Hematopoietic multipotent progenitor cell treated with erythropoietin and hydrocortisone succinate and interleukin-3 and kit ligand, for 17 days (in vitro differentiated cells): ENCODE measurements around the gene NBEA.

ENCODE experiments used
- DNase-seq: peaks from one replicate; pipeline ENCODE4 v3.0.0-alpha.2; 2015; ENCODE audit warnings: low spot score

The NBEA gene

DNA sequence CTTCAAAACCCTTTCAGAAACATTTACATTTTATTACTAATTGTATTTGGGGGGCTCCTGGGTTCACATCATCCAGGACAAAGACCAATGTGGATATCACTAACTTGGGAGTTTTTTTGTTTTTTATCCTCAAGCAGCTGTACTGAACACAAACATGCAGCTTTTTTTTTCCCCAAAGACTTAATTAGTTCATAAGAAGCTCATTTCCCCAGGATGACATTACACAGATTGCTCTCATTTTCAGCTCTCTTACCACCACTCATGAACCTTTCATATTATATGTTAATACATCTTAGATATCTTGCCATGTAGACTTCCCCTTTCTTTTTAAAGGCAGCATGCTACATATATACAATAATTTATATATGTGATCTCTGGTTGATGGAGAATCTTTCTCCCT is 653.1 kb downstream of the NBEA start:
- no peak for DNase-seq

- no peak for DNase-seq
Observed at GRCh38 chr13:35596321-35597030, 654.4 kb downstream of the NBEA start.

DNA sequence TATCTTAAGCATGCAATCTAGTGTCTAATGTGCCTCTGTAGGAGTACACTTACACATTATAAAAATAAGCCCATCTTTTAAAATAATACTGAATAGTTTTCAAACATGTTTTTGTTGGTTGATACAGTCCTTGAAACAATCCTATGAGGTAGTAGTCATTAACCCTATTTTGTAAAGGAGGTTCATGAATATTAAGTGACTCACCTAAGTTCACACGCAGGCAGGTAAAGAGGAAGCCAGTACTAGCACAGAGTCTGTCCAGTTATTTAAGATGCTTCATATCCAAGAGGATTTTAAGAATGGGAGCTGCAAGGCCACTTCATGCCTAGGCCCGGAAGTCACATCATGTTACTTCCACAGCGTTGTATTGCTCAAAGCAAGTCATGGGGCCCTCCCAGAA is 655.4 kb downstream of the NBEA start:
- no peak for DNase-seq

DNA sequence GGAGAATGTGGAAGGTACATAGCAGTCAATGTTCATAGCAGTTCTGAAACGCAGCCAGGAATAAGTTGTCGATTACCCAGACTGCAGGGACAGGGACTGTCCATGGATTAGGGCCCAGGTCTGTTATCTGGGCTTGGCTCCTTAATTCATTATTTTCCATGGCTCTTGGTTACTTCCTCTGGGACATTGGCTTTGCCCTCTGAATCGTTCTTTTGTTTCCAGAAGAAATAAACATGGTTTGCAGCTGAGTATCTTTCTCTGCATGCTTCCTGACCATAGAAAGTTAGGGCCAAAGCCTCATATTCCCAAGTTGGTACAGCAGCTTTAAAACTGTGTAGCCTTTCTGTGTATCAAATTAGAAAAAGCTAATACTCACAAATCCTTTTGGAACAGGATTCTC is 656.2 kb downstream of the NBEA start:
- no peak for DNase-seq

DNA sequence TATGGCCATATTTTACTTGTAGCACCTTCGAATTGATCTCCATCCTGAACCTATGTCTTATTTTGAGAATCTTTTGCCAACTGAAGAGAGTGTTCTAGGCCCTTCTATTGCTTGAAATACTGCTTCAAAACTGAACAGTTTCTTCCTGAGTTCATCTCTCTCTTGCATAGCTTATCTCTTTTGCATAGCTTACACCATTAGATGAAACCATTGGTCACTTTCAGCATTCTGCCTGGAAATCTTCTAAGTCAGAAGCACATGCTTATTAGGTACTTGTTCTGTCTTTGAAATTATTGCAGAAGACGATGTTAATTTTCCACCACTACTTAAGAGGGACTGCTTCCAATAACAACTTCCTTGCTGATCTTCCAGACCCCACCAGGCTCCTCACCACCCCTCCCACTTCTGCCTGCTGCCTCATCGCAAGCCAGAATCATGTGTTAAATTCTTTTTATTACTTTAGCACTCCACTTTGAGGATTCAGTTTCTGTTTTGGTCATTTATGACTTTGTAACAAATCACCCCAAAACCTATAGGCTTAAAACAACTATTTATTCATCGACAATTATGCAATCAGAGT is 656.8 kb downstream of the NBEA start:
- no peak for DNase-seq

- DNase-seq = no peak
Observed at GRCh38 chr13:35599384-35599783, 657.3 kb downstream of the NBEA start.

DNA sequence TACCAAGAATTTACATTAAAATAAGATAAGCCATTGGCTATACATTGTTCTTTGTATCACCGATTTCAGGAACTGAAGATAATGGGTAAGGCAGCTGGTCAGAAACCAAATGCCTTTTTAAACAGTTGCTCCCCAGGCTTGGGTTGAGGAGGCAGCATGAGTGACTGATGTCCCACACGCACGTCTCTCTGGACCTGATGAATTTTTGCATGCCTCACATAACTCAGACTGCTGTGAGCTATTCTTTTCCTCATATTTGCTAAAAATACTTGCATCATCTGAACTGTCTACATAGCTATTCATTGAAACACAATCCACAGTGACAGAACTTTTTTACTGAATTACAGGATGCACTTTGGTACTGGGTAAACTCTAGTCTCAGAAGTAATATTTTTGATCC is 658.1 kb downstream of the NBEA start:
- no peak for DNase-seq

DNA sequence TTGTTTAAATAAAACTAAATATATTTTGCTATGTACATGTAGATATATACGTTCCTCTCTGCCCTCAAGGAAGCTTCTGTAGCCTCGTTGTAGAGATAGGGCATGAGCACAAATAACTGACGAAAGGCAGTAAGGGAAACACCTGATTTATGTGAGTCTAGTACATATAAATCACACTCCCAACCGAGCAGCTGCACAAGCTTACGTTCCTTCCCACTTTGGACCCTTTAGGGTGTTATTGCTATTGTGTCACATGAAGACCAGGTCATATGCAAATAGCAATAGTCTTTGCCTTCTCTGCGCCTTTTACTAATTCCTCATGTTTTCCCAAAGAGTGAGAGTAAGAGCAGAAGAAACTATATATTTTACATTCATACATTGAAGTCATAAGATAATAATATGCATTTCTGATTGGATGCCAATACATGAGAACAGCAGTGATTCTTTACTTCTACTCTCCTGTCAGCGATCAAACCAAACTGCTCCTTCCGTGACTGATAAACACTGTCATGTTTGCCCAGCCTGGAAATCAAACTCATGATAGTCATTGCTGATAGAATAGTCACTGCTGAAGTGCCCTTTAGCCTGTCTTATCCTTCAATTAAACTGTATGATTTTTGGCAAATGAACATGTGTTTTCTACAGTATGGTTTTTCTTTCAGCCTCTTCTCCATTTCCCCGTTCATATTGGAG is 661.7 kb downstream of the NBEA start:
- DNase-seq = no peak

GRCh38 chr13:35614666-35615065 is 672.6 kb downstream of the NBEA start:
- no peak for DNase-seq

- DNase-seq = no peak
Observed at GRCh38 chr13:35617420-35617819, 675.4 kb downstream of the NBEA start.

GRCh38 chr13:35618565-35619083 is 676.6 kb downstream of the NBEA start:
- no peak for DNase-seq

- no peak for DNase-seq
Observed at GRCh38 chr13:35621989-35622388, 679.9 kb downstream of the NBEA start.

DNA sequence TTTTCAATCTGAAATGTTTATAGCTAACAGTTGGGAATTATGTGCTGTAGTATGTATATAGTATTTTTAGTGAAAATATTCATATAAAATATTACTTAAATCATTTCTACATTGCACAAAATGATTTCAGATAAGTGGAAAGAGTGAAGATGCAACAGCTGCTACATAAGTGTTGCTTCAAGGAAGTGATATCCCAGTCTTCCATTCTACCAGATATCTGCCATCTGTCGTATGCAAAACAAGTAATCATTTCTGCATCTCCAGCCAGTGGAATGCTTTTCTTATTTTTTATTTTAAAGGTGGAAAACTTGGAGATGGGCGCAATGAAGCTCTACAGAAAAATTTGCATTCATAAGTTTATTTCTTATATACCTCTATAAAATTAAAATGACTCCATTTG is 687.0 kb downstream of the NBEA start:
- DNase-seq = no peak

DNA sequence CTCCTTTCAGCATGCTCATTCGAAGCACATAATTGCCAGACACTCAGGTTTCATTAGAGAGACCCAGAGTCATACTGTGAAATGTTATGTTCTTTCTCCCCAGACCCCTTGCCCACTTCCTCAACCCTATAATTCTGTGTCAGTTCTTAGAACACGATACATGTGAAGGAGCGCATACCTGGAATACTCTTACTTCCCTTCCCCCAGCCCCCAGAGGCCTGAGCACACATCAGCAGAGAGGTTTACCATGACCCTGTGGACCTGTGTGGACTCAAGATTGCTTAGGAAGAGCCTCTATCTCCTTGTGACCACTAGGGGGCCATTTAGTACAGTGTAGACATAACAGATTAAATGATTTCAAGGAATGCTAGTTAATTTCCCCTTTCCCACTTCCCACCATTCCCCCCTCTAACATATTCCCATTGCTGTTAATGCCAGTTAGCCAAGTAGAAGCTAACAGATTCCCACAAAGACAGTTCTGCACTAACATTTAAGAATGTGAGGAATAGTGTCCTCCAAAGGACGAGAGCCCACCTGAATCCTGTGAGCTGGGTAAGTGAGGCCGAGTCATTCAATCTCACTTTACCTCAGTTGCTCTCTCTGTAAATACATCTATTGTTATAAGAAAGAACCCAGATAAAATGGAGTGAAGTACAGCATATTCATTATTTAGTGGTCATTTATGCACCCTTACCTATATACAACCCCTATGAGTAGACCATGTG is 688.6 kb downstream of the NBEA start:
- no peak for DNase-seq

GRCh38 chr13:35631666-35632065 is 689.6 kb downstream of the NBEA start:
- DNase-seq = no peak

- no peak for DNase-seq
Observed at GRCh38 chr13:35643625-35644024, 701.6 kb downstream of the NBEA start.

DNA sequence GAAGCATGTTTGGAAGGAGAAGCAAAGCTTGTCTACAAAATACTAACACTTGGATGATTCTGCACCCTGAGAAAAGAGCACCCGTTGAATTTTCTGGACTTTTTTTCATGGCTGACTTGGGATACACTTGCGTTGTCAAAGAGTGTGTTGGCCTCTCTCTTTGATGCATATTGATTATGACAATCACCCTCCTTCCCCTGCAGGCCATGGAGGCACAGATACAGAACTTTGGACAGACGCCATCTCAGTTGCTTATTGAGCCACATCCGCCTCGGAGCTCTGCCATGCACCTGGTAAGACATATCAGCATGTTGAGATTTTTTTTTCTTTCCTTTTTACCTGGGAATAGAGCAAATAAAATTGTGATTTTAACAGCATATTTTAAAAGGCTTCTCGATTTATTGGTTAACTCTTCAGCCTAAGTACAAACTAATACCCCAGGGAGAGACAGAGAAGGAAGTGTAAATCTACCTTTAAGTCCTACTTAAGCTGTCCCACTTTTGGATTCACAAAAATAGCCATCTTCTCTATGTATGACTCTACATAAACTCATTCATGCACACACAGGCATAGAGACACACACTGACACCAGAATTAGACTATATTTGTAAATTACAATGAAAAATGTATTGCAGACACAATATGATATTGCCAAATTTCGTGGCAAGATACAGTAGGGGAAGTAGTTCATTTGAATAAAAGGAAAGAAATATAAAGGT is 704.1 kb downstream of the NBEA start:
- no peak for DNase-seq

- DNase-seq = no peak
Observed at GRCh38 chr13:35648201-35648600, 706.1 kb downstream of the NBEA start.

DNA sequence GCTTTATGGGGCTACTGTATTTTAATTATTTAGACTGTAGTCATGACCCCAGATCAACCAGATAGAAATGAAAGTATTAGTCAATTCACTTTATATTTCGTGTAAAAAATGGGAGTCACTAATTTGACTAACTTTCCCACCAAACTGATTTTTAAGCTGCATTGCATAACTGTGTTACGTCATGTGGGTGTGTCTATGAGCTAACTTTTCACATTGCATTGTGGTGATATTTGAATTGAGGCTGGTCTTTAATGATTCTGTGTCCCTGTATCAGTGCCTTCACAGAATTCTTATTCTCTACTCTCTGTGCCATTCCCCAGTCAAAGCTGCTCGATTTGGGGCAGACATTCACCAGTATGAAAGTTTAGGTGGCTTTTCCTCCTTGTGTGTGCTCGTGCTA is 707.1 kb downstream of the NBEA start:
- no peak for DNase-seq

DNA sequence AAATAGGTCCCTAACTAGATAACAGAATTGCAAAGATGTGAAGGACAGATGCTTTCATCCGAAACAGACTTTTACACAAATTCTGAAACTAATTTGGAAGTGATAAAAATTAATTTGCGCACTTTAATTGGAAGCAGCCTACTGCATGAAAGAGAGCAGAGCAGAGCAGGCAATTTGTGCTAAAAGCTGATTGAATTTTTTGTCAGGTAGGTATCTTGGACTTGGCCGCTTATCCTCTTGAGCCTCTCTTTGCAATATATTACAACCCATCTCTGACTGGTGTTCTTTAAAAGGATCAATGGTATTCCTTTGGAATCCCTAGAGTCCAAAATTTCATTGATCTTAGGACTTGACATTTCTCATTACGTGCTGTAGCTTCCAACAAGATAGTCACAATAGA is 717.7 kb downstream of the NBEA start:
- DNase-seq = no peak

- no peak for DNase-seq
Observed at GRCh38 chr13:35664747-35665146, 722.7 kb downstream of the NBEA start.

DNA sequence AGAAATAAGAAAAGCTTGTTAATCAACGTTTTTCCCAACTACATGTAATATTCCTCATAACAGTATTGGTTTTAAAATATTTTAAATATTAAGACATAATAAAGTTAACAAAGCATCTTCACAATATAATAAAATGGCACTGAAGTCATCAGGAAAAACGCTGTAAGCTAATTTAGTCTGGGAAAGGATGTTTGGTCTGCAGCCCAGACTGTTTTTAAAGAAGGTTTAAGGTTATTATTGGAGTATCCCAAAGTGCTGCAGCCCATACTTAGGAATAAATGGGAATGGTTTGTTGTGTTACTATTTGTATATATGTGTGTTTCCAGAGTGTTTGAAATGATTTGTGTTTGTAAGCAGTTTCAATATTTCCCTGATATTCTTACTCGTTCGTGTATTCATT is 727.3 kb downstream of the NBEA start:
- DNase-seq = no peak
